NCI-H1694 (cell line): ENCODE data around the gene TAS2R40.
A peak's percentile ranks its signal among the peaks of the same experiment; 100 is the strongest.

ENCODE experiments used
- DNase-seq: peaks from one replicate; lab custom pipeline; 2025; lab: John Stamatoyannopoulos, UW

The TAS2R40 gene

DNA sequence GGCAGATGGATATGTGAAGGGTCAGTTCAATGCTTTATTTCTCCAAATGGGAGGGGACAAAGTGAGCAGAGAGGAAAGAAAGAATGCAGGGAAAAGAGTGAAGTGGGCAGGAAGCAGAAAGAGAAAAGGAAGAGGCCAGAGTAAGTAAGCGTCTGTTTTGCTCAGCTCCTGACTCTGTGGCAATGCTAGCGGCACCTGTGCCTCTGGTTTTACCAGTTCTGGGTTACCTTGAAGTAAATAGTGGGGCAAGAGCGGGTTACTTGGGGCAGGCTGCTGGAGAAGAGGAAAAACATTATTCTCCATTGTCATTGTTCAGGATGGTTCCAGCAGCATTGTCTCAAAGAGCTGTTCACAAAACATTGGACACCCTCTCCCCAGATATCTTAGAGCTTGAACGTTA is 1.9 kb downstream of the TAS2R40 start:
- DNase-seq: no peak

DNA sequence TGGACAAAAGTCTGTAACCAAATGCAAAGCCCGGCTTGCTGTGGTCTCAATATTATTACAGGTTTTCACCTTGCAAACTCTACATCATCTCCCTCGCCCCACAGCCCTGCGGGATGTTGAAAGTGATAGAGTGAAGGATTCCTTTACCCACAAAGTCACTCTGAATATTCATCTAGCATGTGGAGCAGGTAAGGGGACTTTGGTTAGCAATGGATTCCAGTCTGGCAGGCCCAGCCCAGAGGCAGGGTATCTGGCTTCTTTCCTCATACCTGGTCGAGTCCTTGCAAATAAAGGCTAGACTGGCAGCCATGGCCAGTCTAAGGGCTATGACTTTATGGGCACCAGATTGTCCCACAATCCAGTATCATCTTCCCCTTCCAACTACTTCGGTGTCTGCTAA is 3.2 kb downstream of the TAS2R40 start:
- DNase-seq: no peak

DNA sequence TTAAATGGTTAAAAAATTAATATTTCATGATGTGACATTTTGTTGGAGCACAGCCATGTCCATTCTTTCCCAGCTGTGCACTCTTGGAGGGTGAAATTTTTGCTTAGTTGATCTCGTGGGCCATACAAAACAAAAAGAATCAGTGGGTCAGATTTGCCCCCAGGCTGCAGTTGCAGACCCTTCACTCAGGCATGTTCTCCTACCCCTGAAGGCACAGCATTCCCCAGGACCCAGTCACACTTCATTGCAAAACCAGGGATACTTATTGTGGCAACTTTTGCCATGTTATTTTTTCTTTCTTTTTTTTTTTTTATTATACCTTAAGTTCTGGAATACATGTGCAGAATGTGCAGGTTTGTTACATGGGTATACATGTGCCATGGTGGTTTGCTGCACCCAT is 6.0 kb downstream of the TAS2R40 start:
- no peak for DNase-seq

DNA sequence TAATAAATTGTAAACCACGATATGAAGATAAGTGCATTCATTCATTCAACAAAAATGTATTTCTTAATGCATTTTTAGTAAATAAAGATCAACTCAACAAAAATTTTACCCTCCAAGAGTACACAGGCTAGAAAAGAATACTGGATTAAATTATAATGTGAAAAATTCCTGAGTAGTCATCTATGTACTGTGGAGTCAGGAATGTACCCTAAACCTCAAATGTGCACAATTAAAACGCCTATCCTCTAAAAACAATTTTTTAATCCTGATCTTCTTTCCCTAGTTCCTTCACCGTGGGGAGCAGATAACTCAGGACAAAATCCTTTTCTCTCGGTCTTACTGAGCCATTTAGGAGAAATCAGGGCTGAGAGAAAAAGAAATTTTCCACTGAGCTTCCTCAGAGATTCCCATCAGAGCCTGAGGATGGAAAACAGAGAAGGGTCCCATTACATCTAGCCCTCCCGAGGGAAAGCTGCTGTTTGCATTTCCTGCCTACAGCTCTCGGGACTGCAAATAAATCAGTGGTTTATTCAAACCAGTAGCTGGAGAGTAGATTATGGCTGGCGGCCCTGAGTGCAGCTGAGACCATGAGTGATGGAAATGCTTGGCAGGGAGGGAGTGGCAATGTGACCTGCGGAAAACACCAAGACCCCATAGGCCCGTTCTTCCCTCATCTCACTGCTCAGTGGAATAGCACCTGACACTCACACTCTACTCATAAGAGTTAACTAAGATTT is 7.4 kb downstream of the TAS2R40 start:
- DNase-seq: no peak

DNA sequence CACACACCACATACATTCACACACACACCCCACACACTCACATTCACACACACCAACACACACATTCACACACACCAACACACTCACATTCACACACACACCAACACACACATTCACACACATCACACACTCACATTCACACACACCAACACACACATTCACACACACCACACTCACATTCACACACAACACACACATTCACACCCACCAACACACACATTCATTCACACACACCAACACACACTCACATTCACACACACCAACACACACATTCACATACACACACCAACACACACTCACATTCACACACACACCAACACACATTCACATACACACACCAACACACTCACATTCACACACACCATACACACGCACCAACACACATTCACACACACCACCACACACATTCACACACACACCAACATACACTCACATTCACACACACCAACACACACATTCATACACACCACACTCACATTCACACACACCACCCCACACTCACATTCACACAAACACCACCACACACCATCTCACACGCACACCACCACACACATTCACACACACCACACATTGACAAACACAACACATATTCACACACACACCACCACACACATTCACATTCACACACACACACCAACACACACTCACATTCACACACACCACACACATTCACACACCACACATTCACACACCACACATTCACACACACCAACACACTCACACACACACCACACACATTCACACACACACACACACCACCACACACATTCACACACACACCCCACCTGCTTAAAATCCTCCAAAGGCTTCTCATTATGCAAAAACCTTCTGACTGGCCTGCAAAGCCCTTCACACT is 9.0 kb downstream of the TAS2R40 start:
- no peak for DNase-seq

DNA sequence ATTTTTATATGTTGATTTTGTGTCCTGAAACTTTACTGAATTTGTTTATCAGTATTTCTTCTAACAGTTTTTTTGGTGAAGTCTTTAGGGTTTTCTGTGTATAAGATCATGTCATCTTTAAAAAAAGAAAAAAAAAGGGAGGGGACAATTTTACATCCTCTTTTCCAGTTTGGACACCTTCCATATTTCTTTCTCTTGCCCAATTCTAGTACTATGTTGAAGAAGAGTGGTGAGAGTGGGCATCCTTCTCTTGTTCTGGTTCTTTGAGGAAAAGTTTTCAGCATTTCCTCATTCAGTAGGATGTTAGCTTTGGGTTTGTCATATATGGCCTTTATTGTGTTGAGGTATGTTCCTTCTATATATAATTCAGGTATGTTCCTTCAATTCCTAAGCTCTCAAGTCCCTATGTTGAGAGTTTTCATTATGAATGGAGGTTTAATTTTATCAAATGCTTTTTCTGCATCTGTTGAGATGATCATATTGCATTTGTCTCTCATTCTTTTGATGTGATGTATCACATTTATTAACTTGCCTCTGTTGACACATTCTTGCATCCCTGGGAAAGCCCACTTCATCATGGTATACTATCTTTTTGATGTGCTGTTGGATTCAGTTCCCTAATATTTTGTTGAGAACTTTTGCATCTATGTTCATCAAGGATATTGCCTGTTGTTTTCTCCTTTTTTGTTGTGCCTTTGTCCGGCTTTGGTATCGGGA is 12.1 kb downstream of the TAS2R40 start:
- no peak for DNase-seq

DNA sequence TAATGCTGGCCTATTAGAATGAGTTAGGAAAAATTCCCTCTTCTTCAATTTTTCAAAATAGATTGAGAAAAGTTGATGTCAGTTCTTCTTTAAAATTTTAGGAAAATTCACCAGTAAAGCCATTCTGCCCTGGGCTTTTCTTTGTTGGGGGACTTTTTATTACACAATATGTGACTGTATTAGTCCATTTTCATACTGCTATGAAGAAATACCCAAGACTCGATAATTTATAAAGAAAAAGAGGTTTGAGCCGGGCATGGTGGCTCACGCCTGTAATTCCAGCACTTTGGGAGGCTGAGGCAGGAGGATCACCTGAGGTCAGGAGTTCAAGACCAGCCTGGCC is 12.7 kb downstream of the TAS2R40 start:
- no peak for DNase-seq

DNA sequence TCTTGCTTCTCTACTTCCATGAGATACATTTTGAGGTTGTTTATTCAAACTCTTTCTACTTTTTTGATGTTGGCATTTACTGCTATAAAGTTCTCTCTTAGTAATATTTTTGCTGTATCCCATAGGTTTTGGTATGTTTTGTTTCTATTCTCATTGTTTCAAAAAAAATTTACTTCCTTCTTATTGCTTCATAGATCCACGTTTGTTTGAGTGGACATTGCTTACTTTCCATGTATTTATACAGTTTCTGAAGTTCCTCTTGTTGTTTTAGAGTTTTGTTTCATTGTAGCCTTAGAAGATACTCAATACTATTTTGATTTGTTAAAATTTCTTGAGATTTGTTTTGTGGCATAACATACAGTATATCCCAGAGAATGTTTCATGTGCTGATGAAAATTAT is 13.7 kb downstream of the TAS2R40 start:
- DNase-seq: no peak

DNA sequence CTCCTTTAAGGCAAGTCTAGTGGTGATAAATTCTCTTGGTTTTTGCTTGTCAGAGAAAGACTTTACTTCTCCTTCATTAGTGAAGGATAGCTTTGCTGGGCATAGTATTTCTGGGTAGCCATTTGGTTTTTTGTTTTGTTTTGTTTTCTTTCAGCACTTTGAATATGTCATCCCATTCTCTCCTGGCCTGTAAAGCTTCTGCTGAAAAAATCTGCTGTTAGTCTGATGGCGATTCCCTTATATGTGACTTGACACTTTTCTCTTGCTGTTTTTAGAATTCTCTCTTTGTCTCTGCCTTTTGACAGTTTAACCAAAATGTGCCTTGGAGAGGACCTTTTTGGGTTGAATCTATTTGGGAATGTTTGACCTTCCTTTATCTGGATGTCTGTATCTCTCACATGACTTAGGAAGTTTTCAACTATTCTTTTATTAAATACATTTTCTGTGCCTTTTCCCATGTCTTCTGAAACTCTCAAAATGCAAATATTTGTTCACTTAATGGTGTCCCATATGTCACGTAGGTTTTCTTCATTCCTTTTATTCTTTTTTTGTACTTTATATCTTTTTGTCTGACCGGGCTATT is 14.7 kb downstream of the TAS2R40 start:
- DNase-seq: no peak

DNA sequence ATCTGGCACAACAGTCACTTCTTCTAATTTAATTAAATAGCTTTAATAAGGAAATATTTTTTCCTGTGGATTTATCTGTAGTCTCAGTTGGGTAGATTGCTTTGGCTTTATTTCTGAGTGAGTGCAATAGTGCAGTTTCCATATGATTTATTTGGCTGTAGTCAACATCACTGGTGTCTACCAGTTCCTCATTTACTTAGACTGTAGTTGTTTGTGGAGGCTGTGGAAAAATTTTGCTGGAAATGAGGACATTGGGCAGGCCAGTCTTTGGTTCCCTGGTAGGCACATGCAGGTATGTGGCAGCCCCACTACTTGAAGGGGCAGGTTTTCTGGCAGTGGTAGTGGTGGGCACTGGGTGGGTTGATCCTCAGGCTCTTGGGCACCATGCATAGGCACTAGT is 15.5 kb downstream of the TAS2R40 start:
- no peak for DNase-seq

DNA sequence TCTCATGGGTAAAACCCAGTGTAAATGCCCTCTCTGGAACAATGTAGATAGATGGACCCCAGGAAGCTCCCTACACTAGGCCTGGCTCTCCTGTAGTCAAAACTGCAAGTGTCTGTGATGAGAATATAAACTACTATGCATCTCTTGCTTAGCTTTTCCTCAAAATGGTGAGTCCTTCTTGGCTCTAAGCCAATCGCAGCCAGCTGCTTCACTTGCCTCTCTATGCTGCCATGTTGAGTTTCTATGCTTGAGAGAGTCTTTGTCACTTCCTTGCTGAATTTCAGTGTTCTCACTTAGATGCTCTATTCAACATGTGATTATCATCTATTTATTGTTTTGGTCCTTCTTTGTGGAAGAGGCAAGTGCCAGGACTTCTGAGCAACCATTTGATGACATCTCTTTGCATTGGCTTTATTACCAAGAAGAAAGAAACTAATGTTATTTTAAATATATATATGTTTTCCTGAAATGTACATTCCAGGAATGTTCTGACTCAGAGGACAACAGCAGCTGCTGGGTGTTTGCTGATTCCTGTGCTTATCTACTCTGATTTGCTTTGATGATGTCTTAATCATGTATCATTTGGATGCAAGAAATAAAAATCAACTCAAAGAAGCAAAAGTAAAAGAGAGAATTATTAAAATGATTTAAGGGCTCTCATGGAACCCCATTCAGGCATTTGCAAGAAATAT is 16.6 kb downstream of the TAS2R40 start:
- DNase-seq: no peak

DNA sequence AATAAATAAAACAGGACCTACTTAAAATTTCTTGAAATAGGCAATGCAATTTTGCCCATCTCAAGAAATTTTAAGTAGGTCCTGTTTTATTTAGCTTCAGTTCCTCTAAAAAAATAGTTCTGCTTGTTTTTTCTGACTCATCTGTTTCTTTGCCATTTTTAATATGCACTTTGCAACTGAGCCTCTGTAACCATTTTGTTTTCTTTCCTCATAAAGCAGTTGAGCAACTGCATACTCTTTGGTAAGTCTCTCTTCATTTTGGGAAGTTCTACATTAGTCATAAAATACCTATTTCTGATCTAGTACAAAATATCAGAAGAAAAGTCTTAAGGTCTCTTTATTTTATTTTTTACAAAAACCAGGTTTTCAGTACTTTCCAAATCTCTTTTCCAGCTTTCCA is 18.0 kb downstream of the TAS2R40 start:
- DNase-seq: no peak

DNA sequence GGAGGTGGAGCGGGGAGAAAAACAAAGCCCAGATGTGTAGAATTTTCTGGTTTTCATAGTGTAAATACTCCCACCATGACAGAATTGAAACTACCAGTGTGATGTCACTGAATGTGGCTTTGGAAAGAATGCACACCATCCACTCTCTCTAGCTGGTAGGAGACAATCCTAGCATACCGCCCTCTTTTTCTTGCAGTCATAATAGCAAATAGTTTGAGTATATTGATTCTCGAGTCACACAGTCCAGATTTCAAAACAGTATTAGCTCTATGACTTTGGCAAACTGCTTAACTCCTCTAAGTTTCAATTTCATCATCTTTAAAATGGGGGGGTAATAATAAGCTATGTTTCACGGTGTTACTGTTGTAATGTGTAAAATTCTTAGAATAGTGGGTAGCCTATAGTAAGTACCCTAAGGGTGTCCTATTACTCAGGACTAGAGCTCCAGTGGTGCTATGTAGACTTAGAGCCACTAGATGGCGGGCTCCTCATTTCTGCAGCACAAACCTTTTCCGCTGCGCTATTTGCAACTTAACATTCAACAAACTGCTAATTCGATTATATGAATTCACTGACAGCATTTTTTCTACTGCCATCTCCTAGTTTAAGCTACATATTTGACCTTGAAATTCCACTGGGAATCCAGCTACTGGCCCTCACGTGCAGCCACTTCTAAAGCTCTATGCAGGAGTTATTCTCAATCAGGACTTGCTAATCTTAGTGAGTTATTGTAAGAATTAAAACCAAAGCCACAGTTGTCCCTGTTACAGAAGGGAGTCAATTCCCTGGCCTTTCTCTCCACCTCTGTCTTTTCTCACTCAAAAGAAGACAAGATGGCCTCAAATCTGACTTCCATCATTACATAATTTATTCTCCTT is 18.7 kb downstream of the TAS2R40 start:
- DNase-seq: peak; percentile 52

DNA sequence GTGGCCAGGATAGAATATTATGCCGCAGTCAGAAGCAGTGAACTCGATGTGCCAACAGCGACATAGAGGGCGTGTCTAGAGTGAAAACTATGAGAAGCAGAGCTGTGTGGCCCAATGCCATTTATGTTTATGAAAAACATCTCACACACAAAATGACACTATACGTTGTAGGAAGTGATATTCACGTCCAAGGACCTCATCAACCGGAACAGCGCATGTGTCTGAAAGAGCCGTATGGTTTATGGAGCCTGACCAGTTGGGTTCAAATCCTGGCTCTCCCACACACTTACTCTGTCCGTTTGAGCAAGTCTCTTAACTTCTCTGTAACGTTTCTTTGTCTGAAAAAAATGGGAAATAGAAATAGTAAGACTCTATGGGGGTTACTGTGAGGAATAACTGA is 20.5 kb downstream of the TAS2R40 start:
- no peak for DNase-seq

DNA sequence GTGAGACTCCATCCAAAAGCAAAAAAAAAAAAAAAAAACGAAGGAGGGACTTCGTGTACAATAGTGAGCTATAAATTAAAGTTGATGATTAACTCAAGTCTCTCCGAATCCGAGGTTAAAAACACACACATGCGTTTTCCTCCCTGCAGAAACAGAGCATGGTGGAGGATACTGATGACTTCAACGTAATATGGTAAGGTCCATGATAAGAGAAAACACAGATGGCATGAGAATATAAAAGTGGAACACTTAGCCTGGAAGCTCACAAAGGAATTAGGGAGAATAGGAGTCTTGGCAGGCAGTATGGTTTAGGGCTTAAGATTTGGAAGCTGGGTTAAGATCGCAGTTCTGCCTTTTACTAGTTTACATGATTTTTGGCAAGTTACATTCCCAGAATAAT is 21.3 kb downstream of the TAS2R40 start:
- DNase-seq: no peak

DNA sequence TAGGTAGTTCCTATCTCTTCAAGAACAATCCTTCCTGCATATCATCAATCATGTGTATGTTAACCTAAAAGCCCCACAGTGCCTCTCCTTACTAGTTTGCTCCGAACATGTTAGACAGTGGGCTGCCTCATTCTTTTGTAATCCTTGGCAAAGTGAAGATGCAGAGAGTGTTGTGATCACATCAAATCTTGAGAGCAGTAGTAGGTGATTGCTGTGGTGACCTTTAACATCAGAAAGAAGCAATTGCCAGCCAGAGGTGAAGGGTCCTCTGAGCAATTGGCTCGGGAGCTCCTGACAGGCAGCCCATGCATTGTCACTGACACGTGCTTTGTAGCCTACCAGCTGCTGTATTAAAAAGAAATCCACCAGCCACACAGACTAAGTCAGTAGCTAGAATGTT is 21.8 kb downstream of the TAS2R40 start:
- DNase-seq: no peak

DNA sequence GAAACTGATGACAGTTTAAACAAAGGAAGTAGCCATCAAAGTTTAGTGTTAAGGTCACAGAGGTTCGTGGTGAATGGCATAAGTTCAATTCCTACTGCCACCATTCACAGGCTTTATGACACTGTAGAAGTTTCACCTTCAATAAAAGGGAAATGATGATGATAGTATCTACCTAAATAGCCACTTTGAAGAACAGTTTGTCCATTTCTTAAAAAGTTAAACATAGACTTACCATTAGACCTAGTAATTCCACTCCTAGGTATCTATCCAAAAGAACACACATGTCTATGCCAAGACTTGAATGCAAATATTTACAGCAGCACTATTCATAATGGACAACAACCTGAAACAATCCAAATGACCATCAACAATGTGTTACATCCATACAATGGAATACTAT is 22.5 kb downstream of the TAS2R40 start:
- DNase-seq: no peak

DNA sequence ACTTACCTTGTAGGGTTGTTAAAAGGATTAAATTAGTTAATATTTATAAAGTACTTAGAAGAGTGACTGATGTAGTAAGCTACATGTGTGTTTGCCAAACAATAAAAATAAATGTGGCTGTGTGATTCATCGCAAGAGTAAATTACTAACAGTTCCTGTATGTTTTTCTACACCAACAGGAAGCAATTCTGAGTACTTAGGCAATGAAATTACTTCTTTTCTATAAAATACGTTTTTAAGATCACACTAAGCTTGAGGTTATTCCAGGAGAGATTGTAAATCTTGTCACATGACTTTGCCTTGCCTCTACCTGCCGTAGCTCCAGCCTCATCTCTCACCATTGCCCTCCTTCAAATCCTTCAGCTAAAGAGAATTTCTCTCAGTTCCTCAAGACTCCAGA is 23.3 kb downstream of the TAS2R40 start:
- no peak for DNase-seq

DNA sequence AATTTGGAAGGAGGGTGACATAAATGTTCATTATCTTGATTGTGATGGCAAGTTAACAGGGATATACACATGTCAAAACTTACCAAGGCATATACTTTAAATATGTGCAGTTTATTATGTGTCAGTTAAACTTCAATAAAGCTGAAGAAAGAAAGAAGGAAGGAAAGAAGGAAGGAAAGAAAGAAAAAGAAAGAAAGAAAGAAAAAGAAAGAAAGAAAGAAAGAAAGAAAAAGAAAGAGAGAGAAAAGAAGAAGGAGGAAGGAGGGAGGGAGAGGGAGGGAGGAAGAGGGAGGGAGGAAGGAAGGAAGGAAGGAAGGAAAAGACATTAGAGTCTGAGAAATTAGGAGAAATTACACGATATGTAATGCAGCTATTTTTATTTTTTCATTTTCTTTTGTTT is 25.5 kb downstream of the TAS2R40 start:
- no peak for DNase-seq

DNA sequence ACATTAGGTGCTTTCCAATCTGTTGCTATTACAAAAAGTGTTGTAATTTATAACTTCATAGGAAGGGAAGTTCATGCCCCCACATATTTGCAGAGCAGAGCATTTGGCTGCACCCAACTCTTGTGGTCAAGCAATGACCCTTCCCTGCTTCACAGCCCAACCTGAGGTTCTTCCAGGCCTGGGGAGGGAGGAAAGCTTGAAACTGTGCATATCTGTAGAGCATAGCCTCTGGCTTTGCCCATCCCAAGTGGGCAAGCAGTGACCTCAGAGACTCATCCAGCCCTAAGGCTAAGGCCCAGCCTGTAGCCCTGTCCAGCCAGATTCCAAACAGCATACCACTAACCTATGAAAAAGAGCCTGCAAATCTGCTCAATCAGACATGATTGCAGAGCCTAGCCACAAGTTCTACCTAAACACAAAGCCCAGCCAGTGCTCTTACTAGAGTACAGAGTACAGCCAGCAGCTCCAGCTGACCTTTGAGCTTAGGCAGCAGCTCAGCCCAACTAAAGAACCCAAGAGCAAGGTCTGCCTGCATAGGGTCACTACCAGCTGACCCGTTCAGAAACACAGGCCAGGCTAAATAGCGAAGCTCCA is 27.0 kb downstream of the TAS2R40 start:
- DNase-seq: no peak

DNA sequence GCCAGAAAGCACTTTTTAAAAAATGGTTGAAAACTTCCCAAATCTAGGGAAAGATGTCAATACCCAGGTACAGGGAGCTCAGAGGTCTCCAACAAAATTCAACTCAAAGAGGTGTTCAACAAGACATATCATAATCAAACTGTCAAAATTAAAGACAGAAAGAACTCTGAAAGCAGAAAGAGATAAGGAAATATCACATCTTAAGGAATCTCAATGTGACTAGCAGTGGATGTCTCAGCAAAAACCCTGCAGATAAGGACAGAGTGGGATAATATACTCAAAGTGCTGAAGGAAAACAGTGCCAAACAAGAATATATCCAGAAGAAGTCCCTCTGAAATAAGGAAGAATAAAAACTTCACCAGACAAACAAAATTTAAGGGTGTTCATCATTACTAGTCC is 28.4 kb downstream of the TAS2R40 start:
- no peak for DNase-seq
